MG63 (cell line): ENCODE data around the gene TECPR2. TPM values are rescaled to one million over a fixed set of nuclear protein-coding genes. Genes with fewer than 3 reads are reported as not detected.
A peak's percentile ranks its signal among the peaks of the same experiment; 100 is the strongest.

Experiments used
- DNase-seq: peaks from one replicate; pipeline ENCODE4 v3.0.0-alpha.2; 2020
- H3K27me3 ChIP-seq: fragments of 250-450 bp; sonication (Bioruptor Pico); 2 replicates; pipeline ENCODE4 v1.5.1; 2020; ENCODE audit warnings: mild to moderate bottlenecking, moderate library complexity
- H3K36me3 ChIP-seq: fragments of 250-450 bp; sonication (Bioruptor Pico); 2 replicates; pipeline ENCODE4 v1.5.1; 2020; ENCODE audit warnings: mild to moderate bottlenecking, moderate library complexity
- H3K4me3 ChIP-seq: fragments of 250-450 bp; sonication (Bioruptor Pico); 2 replicates; pipeline ENCODE4 v1.5.1; 2020; ENCODE audit warnings: mild to moderate bottlenecking, moderate library complexity
- H3K9me3 ChIP-seq: fragments of 250-450 bp; sonication (Bioruptor Pico); 2 replicates; pipeline ENCODE4 v1.5.1; 2020; ENCODE audit warnings: mild to moderate bottlenecking, moderate library complexity
- total RNA-seq: library from RNA; depleted of rRNA; stranded (reverse); fragments of >200 nt; shearing (Covaris generic); gene quantifications from 2 replicates; pipeline ENCODE4 v1.2.3, GENCODE V29; 2014; ENCODE audit warnings: low replicate concordance

Gene TECPR2
- total RNA-seq, 1 experiment from 2014 or later: 1.6 TPM

- Histone ChIP-seq H3K4me3 (no peak overlapping the region), H3K36me3 (no peaks in the 10 kb centered on the region), H3K27me3 (no peaks in the 10 kb centered on the region)
These were observed 67.6 kb downstream of the TECPR2 start for GRCh38 chr14:102430212-102430908.

GRCh38 chr14:102431751-102432150 lies 69.0 kb downstream of the TECPR2 start:
- no peaks in the 10 kb centered on the region for H3K27me3 ChIP-seq
- no peaks in the 10 kb centered on the region for H3K36me3 ChIP-seq
- H3K9me3 ChIP-seq: no peaks in the 10 kb centered on the region
- DNase-seq: no peak
- H3K4me3 ChIP-seq: no peak overlapping the region

More at GRCh38 chr14:102430212-102430908, 67.6 kb downstream of the TECPR2 start:
- no peak for DNase-seq
- no peaks in the 10 kb centered on the region for H3K9me3 ChIP-seq

- Histone ChIP-seq H3K9me3 (no peaks in the 10 kb centered on the region), H3K4me3 (no peak overlapping the region), H3K36me3 (no peaks in the 10 kb centered on the region), H3K27me3 (no peaks in the 10 kb centered on the region)
- no peak for DNase-seq
These were observed 72.0 kb downstream of the TECPR2 start for GRCh38 chr14:102434647-102435175.

GRCh38 chr14:102437997-102438915 lies 75.5 kb downstream of the TECPR2 start:
- peak; percentile 18 for DNase-seq
- no peak overlapping the region for H3K4me3 ChIP-seq
- H3K9me3 ChIP-seq: no peaks in the 10 kb centered on the region
- H3K36me3 ChIP-seq: no peaks in the 10 kb centered on the region; the same call in 1 of the 2 replicates
- H3K27me3 ChIP-seq: no peaks in the 10 kb centered on the region

- Histone ChIP-seq H3K4me3 (no peak overlapping the region), H3K9me3 (no peaks in the 10 kb centered on the region), H3K36me3 (no peaks in the 10 kb centered on the region; the same call in 1 of the 2 replicates), H3K27me3 (no peaks in the 10 kb centered on the region)
- DNase-seq: no peak
These were observed 76.8 kb downstream of the TECPR2 start for GRCh38 chr14:102439556-102439955.

- no peak for DNase-seq
- Histone ChIP-seq H3K4me3 (no peak overlapping the region), H3K36me3 (no peaks in the 10 kb centered on the region; the same call in 1 of the 2 replicates), H3K27me3 (no peaks in the 10 kb centered on the region), H3K9me3 (no peaks in the 10 kb centered on the region)
These were observed 77.7 kb downstream of the TECPR2 start for GRCh38 chr14:102440392-102440791.

GRCh38 chr14:102442241-102443211 lies 79.8 kb downstream of the TECPR2 start:
- Histone ChIP-seq H3K9me3 (no peaks in the 10 kb centered on the region), H3K4me3 (no peak overlapping the region), H3K27me3 (no peaks in the 10 kb centered on the region), H3K36me3 (no peaks in the 10 kb centered on the region; the same call in 1 of the 2 replicates)
- DNase-seq: peak; percentile 8

GRCh38 chr14:102445066-102445465 lies 82.3 kb downstream of the TECPR2 start:
- no peak for DNase-seq
- no peaks in the 10 kb centered on the region; the same call in 1 of the 2 replicates for H3K36me3 ChIP-seq
- no peak overlapping the region for H3K4me3 ChIP-seq
- no peaks in the 10 kb centered on the region for H3K9me3 ChIP-seq
- no peaks in the 10 kb centered on the region for H3K27me3 ChIP-seq

GRCh38 chr14:102445641-102446040 lies 82.9 kb downstream of the TECPR2 start:
- Histone ChIP-seq H3K9me3 (no peaks in the 10 kb centered on the region), H3K4me3 (no peak overlapping the region), H3K36me3 (no peaks in the 10 kb centered on the region; the same call in 1 of the 2 replicates)

GRCh38 chr14:102450206-102451063 lies 87.7 kb downstream of the TECPR2 start:
- no peaks in the 10 kb centered on the region for H3K36me3 ChIP-seq
- no peaks in the 10 kb centered on the region for H3K9me3 ChIP-seq
- no peaks in the 10 kb centered on the region for H3K27me3 ChIP-seq
- DNase-seq: no peak
- H3K4me3 ChIP-seq: no peak overlapping the region

More at GRCh38 chr14:102445641-102446040, 82.9 kb downstream of the TECPR2 start:
- H3K27me3 ChIP-seq: no peaks in the 10 kb centered on the region
- DNase-seq: no peak

- DNase-seq: no peak
- H3K27me3 ChIP-seq: no peaks in the 10 kb centered on the region
- no peaks in the 10 kb centered on the region for H3K36me3 ChIP-seq
- no peaks in the 10 kb centered on the region for H3K9me3 ChIP-seq
- H3K4me3 ChIP-seq: no peak overlapping the region
These were observed 88.3 kb downstream of the TECPR2 start for GRCh38 chr14:102451064-102451352.

- no peaks in the 10 kb centered on the region for H3K27me3 ChIP-seq
- no peaks in the 10 kb centered on the region for H3K36me3 ChIP-seq
- H3K4me3 ChIP-seq: no peak overlapping the region
- no peak for DNase-seq
- H3K9me3 ChIP-seq: no peaks in the 10 kb centered on the region
These were observed 89.6 kb downstream of the TECPR2 start for GRCh38 chr14:102452302-102452701.

- Histone ChIP-seq H3K36me3 (no peaks in the 10 kb centered on the region), H3K4me3 (no peak overlapping the region), H3K27me3 (no peaks in the 10 kb centered on the region), H3K9me3 (no peaks in the 10 kb centered on the region)
- no peak for DNase-seq
These were observed 92.0 kb downstream of the TECPR2 start for GRCh38 chr14:102454711-102455110.

GRCh38 chr14:102457509-102457908 lies 94.8 kb downstream of the TECPR2 start:
- no peak for DNase-seq
- no peaks in the 10 kb centered on the region for H3K9me3 ChIP-seq
- no peaks in the 10 kb centered on the region for H3K36me3 ChIP-seq
- no peaks in the 10 kb centered on the region for H3K27me3 ChIP-seq
- H3K4me3 ChIP-seq: no peak overlapping the region

GRCh38 chr14:102461490-102462338 lies 99.0 kb downstream of the TECPR2 start:
- Histone ChIP-seq H3K4me3 (no peak overlapping the region), H3K36me3 (no peaks in the 10 kb centered on the region), H3K27me3 (no peaks in the 10 kb centered on the region), H3K9me3 (no peaks in the 10 kb centered on the region)
- DNase-seq: no peak
